Endothelial cell of umbilical vein (primary cell): ENCODE measurements around the gene MORC1.

Source experiments
- EZH2 ChIP-seq: IDR thresholded peaks from 2 replicates; pipeline ENCODE4 v1.6.1; 2012; ENCODE audit warnings: borderline replicate concordance, low read depth, mild to moderate bottlenecking, moderate library complexity, low read length, inconsistent platforms; ENCODE audit not compliant: severe bottlenecking
- FOS ChIP-seq: IDR thresholded peaks from 2 replicates; pipeline ENCODE4 v1.6.1; 2011; ENCODE audit warnings: mild to moderate bottlenecking, low read length, moderate library complexity, borderline replicate concordance; ENCODE audit not compliant: insufficient read depth
- GATA2 ChIP-seq: IDR thresholded peaks from 2 replicates; pipeline ENCODE4 v1.7.0; 2011; ENCODE audit warnings: low read depth, mild to moderate bottlenecking, moderate library complexity, mixed read lengths, low read length; ENCODE audit not compliant: insufficient read length, insufficient read depth
- MYC ChIP-seq: IDR thresholded peaks from one replicate; pipeline ENCODE4 v1.6.1; 2011; ENCODE audit warnings: mild to moderate bottlenecking, low read depth, low read length
- POLR2A ChIP-seq: IDR thresholded peaks from 2 replicates; pipeline ENCODE4 v1.6.1; 2012; ENCODE audit warnings: low read depth, mild to moderate bottlenecking, control low read depth, low read length
- POLR2AphosphoS5 ChIP-seq: IDR thresholded peaks from 2 replicates; pipeline ENCODE4 v1.6.1; 2012; ENCODE audit warnings: low read depth, mild to moderate bottlenecking, control low read depth, low read length, moderate library complexity; ENCODE audit not compliant: insufficient read depth
- TF ChIP-seq, protein P1 (sequence below), 2 donors: IDR thresholded peaks; 1 replicate in 1 of 2; 2 replicates in 1 of 2; pipeline ENCODE4 v1.5.1; 2011; ENCODE audit warnings: low read length in 2 of 2, mild to moderate bottlenecking in 2 of 2, moderate library complexity in 2 of 2, control low read depth in 1 of 2, inconsistent platforms in 1 of 2, low read depth in 1 of 2; ENCODE audit not compliant: insufficient read depth in 1 of 2; ENCODE audit errors: extremely low read depth in 1 of 2
- TF ChIP-seq, protein P2 (sequence below): IDR thresholded peaks from 2 replicates; pipeline ENCODE4 v1.6.1; 2011; ENCODE audit not compliant: insufficient read depth, insufficient read length

DNA sequence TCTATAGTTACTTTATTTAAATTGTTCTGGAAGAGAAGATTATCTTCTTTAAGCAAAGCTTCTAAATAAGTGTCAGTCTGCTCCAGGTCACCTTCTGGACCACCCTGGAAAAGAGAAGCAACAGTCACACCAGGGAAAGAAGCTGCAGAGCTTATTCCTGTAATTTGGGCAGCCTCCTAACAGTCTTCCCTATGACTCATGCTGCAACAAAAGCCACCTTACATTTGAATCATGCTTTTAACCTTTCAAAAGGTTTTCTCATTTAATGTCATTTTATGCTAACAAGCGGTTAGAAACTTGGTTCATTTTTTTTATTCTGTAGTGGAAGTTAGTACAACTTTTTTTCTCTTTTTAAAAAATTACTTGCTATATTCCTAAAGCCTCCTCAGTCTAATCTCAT, 158.9 kb downstream of the MORC1 start:
- TF ChIP-seq POLR2AphosphoS5: no peak
- no peak for TF ChIP-seq POLR2A
- no peak for TF ChIP-seq FOS
- TF ChIP-seq, protein P1, sequence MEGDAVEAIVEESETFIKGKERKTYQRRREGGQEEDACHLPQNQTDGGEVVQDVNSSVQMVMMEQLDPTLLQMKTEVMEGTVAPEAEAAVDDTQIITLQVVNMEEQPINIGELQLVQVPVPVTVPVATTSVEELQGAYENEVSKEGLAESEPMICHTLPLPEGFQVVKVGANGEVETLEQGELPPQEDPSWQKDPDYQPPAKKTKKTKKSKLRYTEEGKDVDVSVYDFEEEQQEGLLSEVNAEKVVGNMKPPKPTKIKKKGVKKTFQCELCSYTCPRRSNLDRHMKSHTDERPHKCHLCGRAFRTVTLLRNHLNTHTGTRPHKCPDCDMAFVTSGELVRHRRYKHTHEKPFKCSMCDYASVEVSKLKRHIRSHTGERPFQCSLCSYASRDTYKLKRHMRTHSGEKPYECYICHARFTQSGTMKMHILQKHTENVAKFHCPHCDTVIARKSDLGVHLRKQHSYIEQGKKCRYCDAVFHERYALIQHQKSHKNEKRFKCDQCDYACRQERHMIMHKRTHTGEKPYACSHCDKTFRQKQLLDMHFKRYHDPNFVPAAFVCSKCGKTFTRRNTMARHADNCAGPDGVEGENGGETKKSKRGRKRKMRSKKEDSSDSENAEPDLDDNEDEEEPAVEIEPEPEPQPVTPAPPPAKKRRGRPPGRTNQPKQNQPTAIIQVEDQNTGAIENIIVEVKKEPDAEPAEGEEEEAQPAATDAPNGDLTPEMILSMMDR (IDR thresholded peaks at IDR 0.05; ENCODE audit: extremely low read depth in 1 of 2, insufficient read depth in 1 of 2, low read depth in 1 of 2, low read length in 2 of 2): no peak
- TF ChIP-seq, protein P2, sequence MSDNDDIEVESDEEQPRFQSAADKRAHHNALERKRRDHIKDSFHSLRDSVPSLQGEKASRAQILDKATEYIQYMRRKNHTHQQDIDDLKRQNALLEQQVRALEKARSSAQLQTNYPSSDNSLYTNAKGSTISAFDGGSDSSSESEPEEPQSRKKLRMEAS: no peak
- no peak for TF ChIP-seq EZH2
- no peak for TF ChIP-seq MYC
- no peak for TF ChIP-seq GATA2
